GM18511 (cell line): ENCODE data around the gene SART3.
A peak's percentile ranks its signal among the peaks of the same experiment; 100 is the strongest.

Experiments used
- ATAC-seq: cut with Tn5 transposase; IDR thresholded peaks from one replicate; pipeline ENCODE4 v1.9.1; 2021; ENCODE audit warnings: mild to moderate bottlenecking, moderate library complexity; ENCODE audit not compliant: unreplicated experiment

The SART3 gene

DNA sequence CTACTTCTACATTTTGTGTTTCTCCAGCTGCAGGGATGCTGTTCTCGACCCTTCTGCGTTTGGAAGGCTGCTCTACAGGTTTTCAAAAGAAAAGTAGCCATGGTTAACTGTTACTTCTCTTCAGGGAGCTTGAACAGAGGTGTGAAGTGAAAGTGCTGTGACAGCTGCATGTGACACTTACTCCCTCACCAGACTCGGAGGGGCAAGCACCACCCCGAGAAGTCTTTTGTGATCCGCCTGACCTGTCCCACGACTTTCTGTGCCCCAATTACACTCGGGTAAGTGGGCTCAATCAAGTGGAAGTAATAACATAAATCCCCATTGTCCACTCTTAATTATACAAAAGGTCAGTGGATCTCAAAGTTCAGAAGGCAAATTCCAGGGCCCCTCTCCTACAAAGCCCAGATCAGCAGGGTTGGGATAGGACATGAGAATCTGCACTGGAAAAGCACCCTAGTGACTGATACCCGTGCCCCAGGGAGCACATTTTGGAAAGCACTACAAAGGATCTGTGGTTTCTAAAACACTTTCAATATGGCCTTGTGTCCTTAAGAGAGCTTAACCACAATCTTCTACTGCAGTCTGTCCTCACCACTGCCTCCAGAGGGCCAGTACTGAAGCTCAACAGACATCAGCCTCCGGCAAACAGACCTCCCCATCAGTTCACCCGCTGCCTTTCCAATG lies 34.3 kb downstream of the SART3 start:
- no peak for ATAC-seq

GRCh38 chr12:108525681-108526080 lies 35.3 kb downstream of the SART3 start:
- ATAC-seq = no peak

- ATAC-seq = no peak
Observed at GRCh38 chr12:108523365-108523764, 37.6 kb downstream of the SART3 start.

GRCh38 chr12:108519558-108519957 lies 41.4 kb downstream of the SART3 start:
- no peak for ATAC-seq

DNA sequence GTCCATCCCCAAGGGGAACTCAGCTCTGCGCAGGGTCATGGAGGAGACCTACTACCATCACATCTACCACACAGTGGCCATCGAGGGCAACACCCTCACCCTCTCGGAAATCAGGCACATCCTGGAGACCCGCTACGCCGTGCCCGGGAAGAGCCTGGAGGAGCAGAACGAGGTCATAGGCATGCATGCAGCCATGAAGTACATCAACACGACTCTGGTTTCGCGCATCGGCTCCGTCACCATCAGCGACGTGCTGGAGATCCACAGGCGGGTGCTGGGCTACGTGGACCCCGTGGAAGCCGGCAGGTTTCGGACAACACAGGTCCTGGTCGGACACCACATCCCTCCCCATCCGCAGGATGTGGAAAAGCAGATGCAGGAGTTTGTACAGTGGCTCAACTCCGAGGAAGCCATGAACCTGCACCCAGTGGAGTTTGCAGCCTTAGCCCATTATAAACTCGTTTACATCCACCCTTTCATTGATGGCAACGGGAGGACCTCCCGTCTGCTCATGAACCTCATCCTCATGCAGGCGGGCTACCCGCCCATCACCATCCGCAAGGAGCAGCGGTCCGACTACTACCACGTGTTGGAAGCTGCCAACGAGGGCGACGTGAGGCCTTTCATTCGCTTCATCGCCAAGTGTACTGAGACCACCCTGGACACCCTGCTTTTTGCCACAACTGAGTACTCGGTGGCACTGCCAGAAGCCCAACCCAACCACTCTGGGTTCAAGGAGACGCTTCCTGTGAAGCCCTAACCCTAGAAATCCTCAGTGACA lies 42.1 kb downstream of the SART3 start:
- ATAC-seq = no peak

DNA sequence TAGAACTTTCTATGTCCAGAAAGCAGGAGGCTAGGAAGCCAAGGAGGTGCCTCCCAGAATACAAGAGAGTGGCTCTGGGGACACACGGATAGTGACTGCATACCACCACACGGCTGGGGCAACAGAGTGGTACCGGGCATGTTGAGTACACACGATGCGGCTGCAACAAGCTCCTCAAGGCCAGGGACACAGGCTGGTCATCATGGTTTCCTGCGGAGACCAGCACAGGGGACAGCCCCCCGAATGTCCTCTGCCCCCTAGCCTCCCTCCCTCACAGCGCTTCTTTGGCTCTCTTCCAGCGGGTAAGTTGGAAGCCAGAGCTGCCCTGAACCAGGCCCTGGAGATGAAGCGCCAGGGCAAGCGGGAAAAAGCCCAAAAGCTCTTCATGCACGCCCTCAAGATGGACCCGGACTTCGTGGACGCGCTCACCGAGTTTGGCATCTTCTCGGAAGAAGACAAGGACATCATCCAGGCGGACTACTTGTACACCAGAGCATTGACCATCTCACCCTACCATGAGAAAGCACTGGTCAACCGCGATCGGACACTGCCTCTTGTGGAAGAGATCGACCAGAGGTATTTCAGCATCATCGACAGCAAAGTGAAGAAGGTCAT lies 42.8 kb downstream of the SART3 start:
- no peak for ATAC-seq

DNA sequence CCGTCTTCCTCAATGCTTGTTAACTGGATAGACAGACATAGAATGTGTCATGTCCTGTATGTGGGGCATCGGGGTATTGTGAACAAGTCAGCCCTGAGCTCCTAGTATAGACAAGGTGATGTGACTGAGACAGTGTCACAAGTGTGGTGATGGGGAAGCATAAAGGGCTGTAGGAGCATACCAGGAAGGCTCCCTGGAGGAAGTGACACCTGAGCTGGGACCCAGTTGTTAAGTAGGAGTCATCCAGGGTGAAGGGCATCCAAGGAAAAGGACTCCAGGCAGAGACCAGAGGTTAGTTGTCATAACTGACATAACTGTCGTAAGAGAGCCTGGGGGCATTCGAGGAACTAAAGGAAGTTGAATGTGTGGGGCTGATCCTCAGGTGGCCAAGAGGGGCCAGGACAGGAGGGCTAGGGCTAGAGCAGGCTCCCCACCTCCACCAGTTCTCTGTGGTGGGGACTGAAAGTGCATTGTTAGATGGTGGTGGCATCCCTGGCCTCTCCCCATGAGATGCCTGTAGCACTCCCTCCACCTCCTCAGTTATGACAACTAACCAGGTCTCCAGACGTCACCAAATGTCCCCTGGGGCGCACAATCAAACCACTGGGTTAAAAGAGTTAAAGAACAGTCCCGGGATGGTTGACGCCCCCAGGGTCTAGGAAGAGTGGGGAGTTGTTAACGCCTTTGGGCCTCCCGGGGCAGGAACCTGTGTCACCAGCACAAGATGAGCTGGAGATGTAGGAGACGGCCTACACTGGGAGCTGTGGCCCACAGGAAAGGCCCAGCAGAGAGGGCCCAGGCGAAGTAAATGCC lies 43.5 kb downstream of the SART3 start:
- ATAC-seq = no peak

DNA sequence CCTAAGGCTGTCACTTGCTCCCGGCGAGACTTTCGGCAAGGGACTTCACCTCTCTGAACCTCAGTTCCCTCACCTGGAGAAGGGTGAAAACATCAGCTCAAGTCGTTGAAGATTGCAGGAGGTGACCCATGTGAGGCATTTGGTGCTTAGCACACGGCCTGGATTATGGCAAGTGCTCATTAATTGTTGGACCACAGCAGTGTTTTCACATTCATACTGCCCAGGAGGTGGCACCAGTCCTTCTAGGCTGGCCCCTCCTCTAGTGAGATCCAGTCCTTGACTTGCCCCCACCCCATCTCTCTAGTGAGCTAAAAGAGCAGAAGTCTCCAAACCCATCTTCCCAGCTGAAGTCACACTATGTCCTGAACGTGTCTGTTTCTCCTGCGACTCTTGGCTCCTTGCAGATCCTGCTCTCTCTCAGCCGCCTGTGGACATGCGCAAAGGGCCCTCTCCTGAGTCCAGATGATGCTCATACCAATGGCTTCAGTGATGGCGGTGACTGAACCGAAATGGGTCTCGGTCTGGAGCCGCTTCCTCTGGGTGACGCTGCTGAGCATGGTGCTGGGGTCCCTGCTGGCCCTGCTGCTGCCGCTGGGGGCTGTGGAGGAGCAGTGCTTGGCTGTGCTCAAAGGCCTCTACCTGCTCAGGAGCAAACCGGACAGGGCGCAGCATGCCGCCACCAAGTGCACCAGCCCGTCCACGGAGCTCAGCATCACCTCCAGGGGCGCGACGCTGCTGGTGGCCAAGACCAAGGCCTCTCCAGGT lies 44.3 kb downstream of the SART3 start:
- ATAC-seq = no peak

DNA sequence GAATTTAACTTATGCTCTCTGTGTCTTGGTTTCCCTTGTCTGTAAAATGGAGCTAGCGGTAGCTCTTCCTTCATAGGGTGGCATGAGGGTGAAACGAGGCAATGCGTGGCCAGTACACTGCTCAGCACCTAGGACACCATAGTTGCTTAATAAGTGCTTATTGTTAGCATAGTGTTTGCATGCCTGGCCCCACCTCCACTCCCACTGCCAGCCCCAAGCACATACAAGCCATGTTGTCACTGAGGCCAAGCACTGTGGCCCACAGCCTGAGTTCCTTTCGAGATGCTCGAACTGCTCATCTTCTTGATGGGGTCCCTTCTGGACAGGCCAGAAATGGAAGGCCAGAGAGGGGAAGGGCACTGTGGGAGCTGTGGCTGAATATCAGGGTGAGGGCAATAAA lies 45.1 kb downstream of the SART3 start:
- ATAC-seq = no peak

GRCh38 chr12:108514973-108515814 lies 45.8 kb downstream of the SART3 start, which contains the start of gene FICD:
Gene FICD, plus strand, starts transcription at chr12:108515277. Its CDS starts 1,696 bp downstream, at chr12:108516973.
- peak; percentile 87 for ATAC-seq

- ATAC-seq = peak; percentile 8
Observed at GRCh38 chr12:108514468-108514972, 46.5 kb downstream of the SART3 start.

- ATAC-seq = no peak
Observed at GRCh38 chr12:108511633-108512540, 49.1 kb downstream of the SART3 start.

DNA sequence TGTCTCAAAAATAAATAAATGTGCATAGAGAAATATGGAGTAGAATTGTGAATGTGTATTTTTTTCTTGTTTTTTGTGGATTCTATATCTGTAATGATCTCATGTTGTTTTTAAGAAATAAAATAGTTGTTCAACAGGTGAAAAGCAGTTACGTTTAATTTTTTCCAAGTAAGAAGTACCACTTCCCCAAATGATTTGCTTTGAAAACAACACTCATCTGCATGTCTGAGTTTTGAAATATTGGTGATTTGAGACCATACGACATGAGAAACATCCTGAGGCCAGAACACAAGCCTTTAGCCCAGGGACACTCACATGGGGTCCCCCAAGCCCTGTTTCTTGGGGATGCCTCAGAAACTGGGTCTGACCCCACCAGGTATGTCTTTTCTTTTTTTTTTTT lies 50.1 kb downstream of the SART3 start:
- ATAC-seq = no peak

DNA sequence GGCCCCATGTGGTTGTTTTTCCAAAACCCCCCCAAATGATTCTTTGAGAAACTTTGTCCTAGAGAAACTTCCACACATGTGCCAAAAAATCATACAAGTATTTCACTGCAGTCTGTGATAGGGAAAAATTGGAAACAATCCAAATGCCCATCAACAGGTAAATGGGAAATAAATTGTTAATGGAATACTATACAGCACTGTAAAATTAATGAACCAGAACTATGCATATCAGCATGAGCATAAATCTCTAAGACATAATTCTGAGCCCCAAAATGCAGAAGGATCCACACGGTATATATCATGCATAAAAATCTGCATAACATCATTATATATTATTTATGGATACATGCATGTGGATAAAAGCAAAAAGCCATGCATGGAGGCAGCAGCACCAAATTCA lies 51.2 kb downstream of the SART3 start:
- ATAC-seq = no peak

GRCh38 chr12:108507971-108508642 lies 52.9 kb downstream of the SART3 start:
- no peak for ATAC-seq

DNA sequence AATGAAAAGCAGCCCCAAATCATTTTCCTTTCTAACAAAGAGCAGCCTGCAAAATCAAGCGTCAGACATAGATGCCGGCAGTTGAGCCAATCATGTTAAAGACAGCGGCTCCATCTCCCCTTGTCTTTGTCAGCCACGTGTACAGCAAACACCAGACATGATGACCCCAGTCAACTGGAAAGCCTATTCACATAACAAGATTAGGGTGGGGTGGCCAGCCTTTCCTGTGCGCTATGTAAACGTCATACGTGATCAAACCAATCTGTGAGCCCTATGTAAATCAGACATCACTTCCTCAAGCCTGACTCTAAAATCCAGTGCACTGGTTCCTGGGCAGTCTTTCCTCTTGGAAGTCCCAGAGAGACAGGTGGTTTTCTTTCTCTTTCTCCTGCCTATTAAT lies 55.8 kb downstream of the SART3 start:
- no peak for ATAC-seq

- no peak for ATAC-seq
Observed at GRCh38 chr12:108502922-108503321, 58.1 kb downstream of the SART3 start.

DNA sequence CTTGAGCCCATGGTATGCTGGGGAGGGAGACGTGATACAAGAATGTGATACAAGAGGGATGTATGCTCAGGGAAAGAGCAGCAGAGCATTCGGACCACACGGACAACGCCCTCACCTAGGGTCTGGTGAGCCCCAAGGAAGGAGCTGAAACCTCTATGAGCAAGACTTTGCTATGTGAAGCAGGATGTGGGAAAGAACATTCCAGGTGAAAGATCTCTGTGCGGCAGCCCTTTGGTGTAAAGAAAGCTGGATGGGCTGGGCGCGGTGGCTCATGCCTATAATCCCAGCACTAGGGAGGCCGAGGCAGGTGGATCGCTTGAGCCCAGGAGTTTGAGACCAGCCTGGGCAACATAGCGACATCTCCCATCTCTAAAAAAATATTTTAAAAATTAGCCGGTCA lies 62.8 kb downstream of the SART3 start:
- no peak for ATAC-seq
